Ramos (cell line): Measurements from ENCODE around the gene CTNNBIP1.

Experiments
- in situ Hi-C: fragments of 300-500 bp; cut with MboI; formaldehyde crosslinking; loops from one replicate; pipeline ENCODE4 v1.14.3; 2022; ENCODE audit warnings: low sequenced_read_pairs; ENCODE audit not compliant: unreplicated experiment

Gene CTNNBIP1

GRCh38 chr1:9865724-9866123, 44.3 kb downstream of the CTNNBIP1 start:
- in situ Hi-C loops = loop anchor here (5.0 kb wide), 3 partner anchors 78 to 238 kb away; no protein-coding TSS in a partner anchor

GRCh38 chr1:9863371-9863770, 46.7 kb downstream of the CTNNBIP1 start:
- in situ Hi-C loops = no loop called here

DNA sequence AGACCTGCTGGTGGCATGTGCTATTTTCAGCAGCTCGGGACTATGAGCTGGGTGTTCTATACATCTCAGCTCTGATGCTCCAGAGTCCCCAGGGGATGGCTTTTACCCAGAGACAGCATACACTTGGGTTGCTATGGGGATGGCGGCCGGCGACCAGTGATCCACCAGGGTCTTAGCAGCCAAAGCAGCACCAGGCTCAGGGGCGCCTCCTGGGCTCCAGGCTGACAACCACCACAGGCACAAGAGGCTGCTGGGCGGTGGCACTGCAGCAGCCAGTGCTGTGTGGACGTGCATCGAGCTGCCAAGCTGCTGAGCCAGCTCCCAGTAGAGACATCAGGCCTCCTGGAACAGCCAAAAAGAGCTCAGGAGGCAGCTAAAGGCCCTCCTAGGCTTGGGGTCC, 48.7 kb downstream of the CTNNBIP1 start:
- in situ Hi-C loops = no loop called here

- in situ Hi-C loops = no loop called here
Measured at GRCh38 chr1:9860887-9861286, 49.2 kb downstream of the CTNNBIP1 start.

DNA sequence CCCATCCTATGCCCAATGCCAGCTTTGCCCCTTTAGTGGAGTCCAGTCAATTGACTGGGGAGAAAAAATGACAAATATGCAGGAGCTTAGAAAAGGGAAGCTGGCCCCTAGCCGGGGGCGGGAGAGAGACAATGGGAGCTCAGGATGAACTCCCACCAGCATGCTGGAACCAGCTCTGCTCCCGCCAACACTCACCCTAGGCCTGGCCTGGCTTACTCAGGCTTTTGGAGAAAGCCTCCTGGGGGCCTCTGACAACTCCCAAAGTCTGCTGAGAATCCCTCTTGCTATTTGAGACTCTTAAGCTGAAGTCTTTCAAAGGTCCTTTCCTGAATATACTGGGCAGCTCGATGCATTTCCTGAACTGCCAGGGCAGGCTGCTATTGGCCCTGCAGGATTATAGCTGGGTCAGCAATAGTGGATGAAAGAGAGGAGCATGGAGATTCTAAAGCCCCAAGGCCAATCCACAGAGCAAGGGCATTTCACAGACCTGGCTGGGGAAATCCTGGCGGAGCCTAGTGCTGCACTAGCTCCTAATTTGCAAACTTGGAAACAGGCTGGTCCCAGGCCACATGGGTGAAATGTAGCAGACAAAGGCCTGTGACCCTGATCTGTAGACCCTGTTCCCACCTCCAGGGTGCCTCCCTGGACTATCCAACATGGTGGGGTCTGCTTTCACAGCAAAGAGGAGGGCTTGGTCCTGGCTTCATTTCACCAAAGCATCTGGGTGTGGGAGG, 50.6 kb downstream of the CTNNBIP1 start:
- in situ Hi-C loops = no loop called here

GRCh38 chr1:9858293-9859035, 51.6 kb downstream of the CTNNBIP1 start:
- in situ Hi-C loops = no loop called here

- in situ Hi-C loops = no loop called here
Measured at GRCh38 chr1:9855186-9855585, 54.9 kb downstream of the CTNNBIP1 start.

GRCh38 chr1:9853249-9853595, 56.8 kb downstream of the CTNNBIP1 start:
- in situ Hi-C loops = no loop called here

- in situ Hi-C loops = no loop called here
Measured at GRCh38 chr1:9852410-9853248, 57.4 kb downstream of the CTNNBIP1 start.

DNA sequence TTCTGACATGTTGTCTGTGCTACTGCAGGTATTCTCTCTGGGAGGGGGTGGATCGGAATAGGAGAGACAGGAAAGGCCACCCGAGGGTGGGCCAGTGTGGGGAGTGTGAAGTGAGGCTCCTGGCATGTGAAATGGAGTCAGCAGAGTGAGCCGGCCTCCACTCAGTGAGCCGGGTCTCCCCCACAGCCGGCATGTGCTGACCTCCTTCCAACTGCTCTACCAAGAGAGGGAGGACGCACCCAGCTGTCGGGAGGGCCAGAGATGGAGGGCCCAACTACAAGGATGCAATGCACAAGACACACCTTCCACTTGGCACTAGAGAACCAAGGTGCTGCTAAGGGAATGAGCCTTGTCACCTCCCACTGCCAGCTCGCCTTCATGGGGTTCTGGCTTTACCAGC, 58.1 kb downstream of the CTNNBIP1 start:
- in situ Hi-C loops = no loop called here

DNA sequence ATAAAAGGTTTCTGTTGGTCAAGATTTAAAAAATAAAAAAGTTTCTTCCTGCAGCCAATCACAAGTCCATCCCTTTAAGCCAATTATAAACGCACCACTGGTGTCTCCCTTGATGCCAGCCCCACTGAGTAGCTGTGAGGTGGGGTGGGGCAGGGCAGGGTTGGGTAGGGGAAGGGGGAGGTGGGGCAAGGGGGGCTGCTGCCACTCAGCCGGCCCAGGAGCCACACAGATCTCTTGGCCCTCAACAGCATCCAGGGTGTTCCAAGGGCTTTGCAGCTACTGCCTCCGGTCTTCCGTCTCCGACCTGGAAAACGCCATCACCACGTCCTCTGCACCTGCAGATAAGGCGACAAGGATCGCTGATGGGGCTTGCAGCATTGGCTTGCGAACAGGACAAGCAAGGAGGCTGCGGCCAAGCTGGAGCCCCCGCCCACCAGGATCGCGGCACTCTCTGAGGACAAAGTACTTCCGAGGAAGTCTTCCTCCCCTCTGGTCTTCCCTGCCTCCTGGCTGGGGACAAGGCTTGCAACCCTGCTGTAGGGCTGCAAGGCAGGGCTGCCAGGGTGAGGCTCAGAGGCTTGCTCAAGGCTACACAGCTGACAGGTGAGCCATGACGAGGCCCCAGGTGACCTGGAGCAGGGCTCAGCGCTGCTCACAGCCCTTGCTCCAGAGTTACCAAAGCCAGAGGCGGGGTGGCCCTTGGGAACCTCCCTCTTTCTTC, 59.5 kb downstream of the CTNNBIP1 start:
- in situ Hi-C loops = no loop called here

DNA sequence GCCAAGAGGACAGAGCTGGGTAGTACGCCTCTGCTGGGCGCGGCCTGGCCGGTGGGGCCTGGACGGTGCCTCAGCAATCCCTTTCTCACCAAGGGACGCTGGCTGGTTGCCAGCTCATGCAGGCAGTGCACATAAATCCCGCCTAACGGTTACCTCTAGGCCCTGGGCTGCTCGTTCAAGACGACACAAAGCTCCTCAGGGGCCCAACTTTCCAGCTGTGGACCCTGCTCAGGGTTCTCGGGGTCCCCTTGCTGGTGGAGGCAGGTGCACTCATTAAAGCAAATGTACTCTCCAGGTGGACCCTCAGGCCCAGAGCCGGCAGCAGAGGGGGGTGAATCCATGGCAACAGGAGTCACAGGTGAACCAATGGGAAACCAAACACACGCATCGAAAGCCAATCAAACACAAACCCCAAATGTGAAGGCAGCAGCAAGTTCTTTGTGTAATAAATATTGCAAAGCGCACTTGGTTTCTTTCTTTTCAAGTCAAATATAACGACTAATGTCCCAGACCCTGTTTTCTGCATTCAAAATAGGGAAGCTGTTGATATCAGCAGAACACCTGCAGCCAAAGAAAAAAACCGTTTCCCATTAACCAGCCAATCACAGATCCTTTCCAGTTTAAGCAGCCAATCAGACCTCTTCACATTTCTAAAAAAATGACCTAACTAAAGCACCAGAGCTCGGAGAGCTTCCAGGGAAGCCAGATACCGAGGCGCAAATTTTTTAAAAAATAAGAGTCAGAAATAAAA, 60.2 kb downstream of the CTNNBIP1 start:
- in situ Hi-C loops = no loop called here

DNA sequence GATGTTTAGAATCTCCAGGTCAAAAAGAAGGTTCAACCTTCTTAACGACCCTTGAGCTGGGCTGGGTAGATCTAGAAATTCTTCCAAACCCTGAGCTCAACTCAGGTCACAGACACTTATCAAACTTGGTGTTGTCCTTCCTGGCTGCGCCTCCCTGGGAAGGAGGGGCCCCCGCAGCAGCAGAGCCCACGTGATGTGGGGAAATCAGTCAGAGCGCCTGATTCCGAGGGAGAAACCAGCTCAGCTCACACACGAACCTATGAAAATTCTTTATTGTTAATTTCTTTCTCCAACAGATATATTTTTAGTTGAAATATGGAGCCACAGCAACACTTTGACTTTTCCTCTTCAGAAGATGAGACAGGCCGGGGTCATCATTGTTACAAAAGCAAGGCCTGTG, 62.0 kb downstream of the CTNNBIP1 start:
- in situ Hi-C loops = no loop called here

- in situ Hi-C loops = no loop called here
Measured at GRCh38 chr1:9847269-9847668, 62.8 kb downstream of the CTNNBIP1 start.

DNA sequence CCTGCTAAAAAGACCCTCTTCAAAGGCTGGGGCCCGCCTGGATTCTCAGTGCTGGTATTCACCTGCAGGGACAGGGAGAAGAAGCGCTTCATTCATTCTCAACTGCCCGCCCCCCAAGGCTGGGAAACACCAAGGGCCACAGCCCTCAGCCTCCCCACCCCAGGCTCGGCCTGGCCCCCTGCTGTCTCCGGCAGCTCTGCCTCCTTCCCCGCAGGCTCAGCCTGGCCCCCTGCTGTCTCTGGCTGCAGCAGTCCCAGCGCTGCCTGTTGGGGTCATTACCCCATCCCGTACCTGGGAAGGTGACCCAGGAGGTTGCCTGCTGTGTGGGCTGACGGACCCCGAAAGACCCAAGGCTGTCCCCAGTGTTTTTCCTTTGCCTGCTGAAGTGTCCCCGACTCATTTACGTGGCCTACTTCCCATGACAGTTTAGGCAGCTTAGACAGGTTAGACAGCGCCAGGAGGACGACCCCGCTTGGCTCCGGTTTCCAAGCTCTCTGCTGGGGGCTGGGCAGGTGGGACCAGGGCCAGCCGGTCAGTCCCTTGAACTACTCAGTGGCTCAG, 63.4 kb downstream of the CTNNBIP1 start:
- in situ Hi-C loops = no loop called here

DNA sequence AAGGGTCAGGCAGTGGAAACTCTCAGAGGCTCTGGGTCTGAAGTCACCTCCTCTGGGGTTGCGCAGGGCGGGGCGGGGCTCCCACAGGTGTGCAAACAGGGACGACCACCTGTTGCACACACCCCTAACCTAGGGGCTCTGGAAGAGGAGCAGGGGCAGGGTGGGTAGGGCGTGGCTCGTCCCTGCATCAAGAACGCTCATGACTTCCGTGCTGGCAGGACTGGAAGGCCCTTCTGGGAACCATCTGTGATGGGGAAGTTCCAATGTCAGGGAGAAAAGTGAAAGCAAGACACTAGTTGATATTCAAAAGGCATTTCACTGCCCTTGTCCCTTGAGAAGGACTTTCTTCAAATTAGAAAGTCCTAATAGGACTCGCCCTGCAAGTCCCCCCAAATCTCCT, 64.2 kb downstream of the CTNNBIP1 start:
- in situ Hi-C loops = no loop called here

GRCh38 chr1:9844756-9845155, 65.3 kb downstream of the CTNNBIP1 start:
- in situ Hi-C loops = no loop called here

DNA sequence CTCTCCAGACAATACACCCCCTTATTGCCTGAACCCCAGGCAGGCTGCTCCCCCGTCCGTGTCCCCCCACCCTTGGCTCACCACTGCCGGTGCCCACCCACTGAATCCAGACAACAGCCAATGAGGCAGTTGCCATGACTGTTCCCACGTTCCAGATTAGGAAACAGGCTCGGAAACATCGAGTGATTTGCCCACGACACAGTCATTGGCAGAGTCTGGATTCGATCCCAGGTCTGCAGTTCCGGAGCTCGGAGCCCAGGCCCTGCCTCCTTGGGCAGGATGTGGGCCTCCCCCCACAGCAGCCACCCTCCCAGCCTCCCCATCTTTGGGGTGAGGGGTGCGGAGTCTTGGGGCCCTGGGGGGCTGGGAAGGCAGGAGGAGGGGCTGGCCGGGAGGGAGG, 66.0 kb downstream of the CTNNBIP1 start:
- in situ Hi-C loops = no loop called here

GRCh38 chr1:9843576-9843945, 66.5 kb downstream of the CTNNBIP1 start:
- in situ Hi-C loops = no loop called here
